SH-SY5Y (cell line): Measurements from ENCODE around the gene TEX26.

Source experiments
- GATA2 ChIP-seq: IDR thresholded peaks from 2 replicates; pipeline ENCODE4 v1.6.1; 2011; ENCODE audit warnings: mild to moderate bottlenecking, low read depth, low read length
- GATA3 ChIP-seq: IDR thresholded peaks from 2 replicates; pipeline ENCODE4 v1.6.1; 2011; ENCODE audit warnings: low read depth, mild to moderate bottlenecking, low read length, moderate library complexity

- TF ChIP-seq GATA2, result no peak
- TF ChIP-seq GATA3, result no peak
These were observed 50.5 kb downstream of the TEX26 start for GRCh38 chr13:30982906-30983305.
